Uterus (tissue), 2 donors: ENCODE measurements around the gene C9orf50.

Source experiments
- CTCF ChIP-seq, 4 experiments: fragments of 200-600 bp in 2 of 4; fragments of 450-650 bp in 2 of 4; sonication (generic) in 2 of 4; IDR thresholded peaks; one replicate each; pipeline ENCODE4 v1.5.1; 2016 to 2019; ENCODE audit warnings: antibody characterized with exemption in 4 of 4, mild to moderate bottlenecking in 2 of 4, moderate library complexity in 1 of 4
- POLR2A ChIP-seq, 2 donors: fragments of 450-650 bp; IDR thresholded peaks; one replicate each; pipeline ENCODE4 v1.6.1; 2016; ENCODE audit warnings: antibody characterized with exemption in 2 of 2, mild to moderate bottlenecking in 1 of 2, moderate library complexity in 1 of 2

- TF ChIP-seq CTCF (IDR thresholded peaks at IDR 0.05) = no peak
- peak; percentile 41 to 56 for TF ChIP-seq POLR2A (IDR thresholded peaks at IDR 0.05)
Measured at GRCh38 chr9:129596541-129597331, 24.2 kb downstream of the C9orf50 start.
